Upper lobe of left lung (tissue), 6 donors: ENCODE measurements around the gene SPRR2F. TPM values are rescaled to one million over a fixed set of nuclear protein-coding genes. Genes with fewer than 3 reads are reported as not detected.
"Not testable (repeated sequence)": the region's sequence is repeated elsewhere in the genome, so short reads cannot be mapped to it uniquely, and the experiment has no call there.

Experiments
- ATAC-seq, 2 donors: fragments of 200-7000 bp; cut with Tn5 transposase; one replicate each; pipeline ENCODE4 v1.9.1; 2022; ENCODE audit warnings: mild to moderate bottlenecking in 2 of 2, moderate library complexity in 2 of 2; ENCODE audit not compliant: low FRiP score in 2 of 2
- DNase-seq, 2 donors: peaks; one replicate each; pipeline ENCODE4 v3.0.0-alpha.2; 2019 to 2020
- H3K27ac ChIP-seq, 4 donors: fragments of 200-600 bp; sonication (generic); one replicate each; pipeline ENCODE4 v1.5.1; 2016 to 2019
- H3K27me3 ChIP-seq, 4 donors: fragments of 200-600 bp; sonication (generic); one replicate each; pipeline ENCODE4 v1.5.1; 2017 to 2019
- H3K36me3 ChIP-seq, 4 donors: fragments of 200-600 bp; sonication (generic); one replicate each; pipeline ENCODE4 v1.5.1; 2016 to 2019
- H3K4me1 ChIP-seq, 4 donors: fragments of 200-600 bp; sonication (generic); one replicate each; pipeline ENCODE4 v1.5.1; 2018 to 2019
- H3K4me3 ChIP-seq, 4 donors: fragments of 200-600 bp; sonication (generic); one replicate each; pipeline ENCODE4 v1.5.1; 2017 to 2019; ENCODE audit warnings: mild to moderate bottlenecking in 2 of 4, moderate library complexity in 1 of 4
- H3K9me3 ChIP-seq, 4 donors: fragments of 200-600 bp; sonication (generic); one replicate each; pipeline ENCODE4 v1.5.1; 2018 to 2019
- CTCF ChIP-seq, 6 experiments: fragments of 450-650 bp in 4 of 6; fragments of 200-600 bp in 2 of 6; sonication (generic) in 2 of 6; IDR thresholded peaks; one replicate each; pipeline ENCODE4 v1.5.1; 2016 to 2019; ENCODE audit warnings: antibody characterized with exemption in 6 of 6
- EP300 ChIP-seq, 4 donors: sonication (generic); formaldehyde crosslinking; IDR thresholded peaks; one replicate each; pipeline ENCODE4 v1.5.1; 2017; ENCODE audit warnings: antibody characterized with exemption in 4 of 4, control low read depth in 2 of 4
- POLR2A ChIP-seq, 4 donors: fragments of 450-650 bp; IDR thresholded peaks; one replicate each; pipeline ENCODE4 v1.5.1; 2016 to 2017; ENCODE audit warnings: antibody characterized with exemption in 4 of 4, mild to moderate bottlenecking in 2 of 4
- POLR2AphosphoS5 ChIP-seq, 2 donors: sonication (generic); formaldehyde crosslinking; IDR thresholded peaks; one replicate each; pipeline ENCODE4 v1.5.1; 2017; ENCODE audit warnings: antibody characterized with exemption in 2 of 2
- WGBS, 2 donors: methylation state at CpG; one replicate each; pipeline ENCODE4 v1.1.5; 2017 to 2018; 5-methylcytosine and 5-hydroxymethylcytosine counted together
- total RNA-seq, 6 donors: library from RNA; depleted of rRNA in 4 of 6; stranded (reverse); fragments of >200 nt in 4 of 6; gene quantifications; one replicate each; pipeline versions ENCODE4 v1.1.0 to v1.2.1, GENCODE V29; 2016 to 2021
- donor health status: DM: no; HTN: no; CAD: no; lungs with moderate emphysema.
- donor health status: DM: no; HTN: yes; CAD: no; lungs with severe emphysema.

SPRR2F gene
- total RNA-seq, 6 donors from 2014 or later = not detected

GRCh38 chr1:153122831-153123421, 9.6 kb upstream of the SPRR2F start:
- no peak overlapping the region for H3K4me3 ChIP-seq
- H3K27ac ChIP-seq = no peak overlapping the region
- H3K4me1 ChIP-seq = no peaks in the 10 kb centered on the region
- H3K36me3 ChIP-seq = no peaks in the 10 kb centered on the region
- DNase-seq = no peak
- 35 to 42% methylated on average over 3 of the region's 3 CpGs for WGBS, 2 donors
- H3K9me3 ChIP-seq = no peaks in the 10 kb centered on the region
- H3K27me3 ChIP-seq = no peaks in the 10 kb centered on the region
- ATAC-seq = peak in 1 of 2 donors; percentile 29
- TF ChIP-seq CTCF (IDR thresholded peaks at IDR 0.05) = no peak
- no peak for TF ChIP-seq POLR2AphosphoS5 (IDR thresholded peaks at IDR 0.05)
- TF ChIP-seq POLR2A (IDR thresholded peaks at IDR 0.05) = no peak
- no peak for TF ChIP-seq EP300 (IDR thresholded peaks at IDR 0.05)

GRCh38 chr1:153120945-153121344, 7.6 kb upstream of the SPRR2F start:
- DNase-seq (no peak), ATAC-seq (no peak)
- no peak for TF ChIP-seq EP300 (IDR thresholded peaks at IDR 0.05)
- TF ChIP-seq POLR2A (IDR thresholded peaks at IDR 0.05) = no peak
- TF ChIP-seq POLR2AphosphoS5 (IDR thresholded peaks at IDR 0.05) = no peak
- no peak for TF ChIP-seq CTCF (IDR thresholded peaks at IDR 0.05)
- no peak overlapping the region for H3K4me3 ChIP-seq
- no peaks in the 10 kb centered on the region for H3K36me3 ChIP-seq
- no peak overlapping the region for H3K27ac ChIP-seq
- no peaks in the 10 kb centered on the region for H3K9me3 ChIP-seq
- no peaks in the 10 kb centered on the region for H3K27me3 ChIP-seq
- no peaks in the 10 kb centered on the region for H3K4me1 ChIP-seq

- 62 to 71% methylated on average over 3 of the region's 3 CpGs for WGBS, 2 donors
- DNase-seq = no peak
- no peaks in the 10 kb centered on the region for H3K27me3 ChIP-seq
- H3K4me1 ChIP-seq = no peaks in the 10 kb centered on the region
- H3K9me3 ChIP-seq = no peaks in the 10 kb centered on the region
- H3K36me3 ChIP-seq = no peaks in the 10 kb centered on the region
- TF ChIP-seq CTCF (IDR thresholded peaks at IDR 0.05) (no peak), POLR2A (IDR thresholded peaks at IDR 0.05) (no peak), EP300 (IDR thresholded peaks at IDR 0.05) (no peak)
- no peak for ATAC-seq
- H3K27ac ChIP-seq = no peak overlapping the region
- no peak overlapping the region for H3K4me3 ChIP-seq
These were observed 6.2 kb upstream of the SPRR2F start for GRCh38 chr1:153119491-153119971.

- not testable (repeated sequence) for H3K36me3 ChIP-seq, H3K27ac ChIP-seq, H3K4me1 ChIP-seq, H3K4me3 ChIP-seq, DNase-seq, H3K9me3 ChIP-seq, H3K27me3 ChIP-seq
- peak in 1 of 2 donors; percentile 70 for ATAC-seq
These were observed 1.9 kb upstream of the SPRR2F start for GRCh38 chr1:153115264-153115663.

- DNase-seq = peak in 1 of 2 donors; percentile 41
- not testable (repeated sequence) for H3K36me3 ChIP-seq, H3K27me3 ChIP-seq, H3K9me3 ChIP-seq, H3K4me1 ChIP-seq, ATAC-seq, H3K27ac ChIP-seq, H3K4me3 ChIP-seq
- 63 to 80% methylated on average over 2 to 5 of the region's 5 CpGs for WGBS, 2 donors
These were observed 862 bp downstream of the SPRR2F start for GRCh38 chr1:153112454-153112853.

- H3K9me3 ChIP-seq = no peaks in the 10 kb centered on the region
- TF ChIP-seq POLR2A (IDR thresholded peaks at IDR 0.05) (no peak), CTCF (IDR thresholded peaks at IDR 0.05) (no peak), EP300 (IDR thresholded peaks at IDR 0.05) (no peak), POLR2AphosphoS5 (IDR thresholded peaks at IDR 0.05) (no peak)
- H3K36me3 ChIP-seq = no peaks in the 10 kb centered on the region
- H3K4me3 ChIP-seq = no peak overlapping the region
- H3K4me1 ChIP-seq = no peaks in the 10 kb centered on the region
- H3K27ac ChIP-seq = no peak overlapping the region
- ATAC-seq (no peak), DNase-seq (no peak)
- no peaks in the 10 kb centered on the region for H3K27me3 ChIP-seq
- WGBS, 2 donors = 91 to 92% methylated on average over 5 of the region's 5 CpGs
These were observed 13.1 kb downstream of the SPRR2F start for GRCh38 chr1:153100245-153100644.
